Measurements from ENCODE around the gene KRT13.

The KRT13 gene

DNA sequence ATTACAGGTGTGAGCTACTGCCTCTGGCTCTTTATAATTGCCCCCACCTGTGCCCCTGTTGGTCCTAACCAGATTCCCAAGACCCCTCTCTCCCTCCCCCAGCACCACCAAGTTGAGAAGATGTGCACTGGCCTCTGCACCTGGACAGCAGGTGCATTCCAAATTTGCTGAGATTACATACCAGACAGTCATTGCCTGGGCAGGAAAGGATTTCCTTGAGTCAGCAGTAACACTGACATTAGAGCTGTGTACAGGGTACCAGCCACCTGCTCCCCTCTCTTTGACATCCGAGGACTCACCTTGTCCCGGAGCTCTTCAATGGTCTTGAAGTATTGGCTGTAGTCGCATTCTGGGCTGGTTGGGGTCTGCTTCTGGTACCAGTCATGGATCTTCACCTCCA is 12.6 kb upstream of the KRT13 start:
- H3K27ac Mint-ChIP-seq: no peak overlapping the region
- no peaks in the 10 kb centered on the region for H3K36me3 Mint-ChIP-seq (ENCODE audit: low read depth)
- H3K4me1 Mint-ChIP-seq (ENCODE audit: low read depth): no peaks in the 10 kb centered on the region
- H3K4me3 Mint-ChIP-seq: no peak overlapping the region
- no peaks in the 10 kb centered on the region for H3K27me3 Mint-ChIP-seq
- H3K9me3 Mint-ChIP-seq: no peaks in the 10 kb centered on the region

DNA sequence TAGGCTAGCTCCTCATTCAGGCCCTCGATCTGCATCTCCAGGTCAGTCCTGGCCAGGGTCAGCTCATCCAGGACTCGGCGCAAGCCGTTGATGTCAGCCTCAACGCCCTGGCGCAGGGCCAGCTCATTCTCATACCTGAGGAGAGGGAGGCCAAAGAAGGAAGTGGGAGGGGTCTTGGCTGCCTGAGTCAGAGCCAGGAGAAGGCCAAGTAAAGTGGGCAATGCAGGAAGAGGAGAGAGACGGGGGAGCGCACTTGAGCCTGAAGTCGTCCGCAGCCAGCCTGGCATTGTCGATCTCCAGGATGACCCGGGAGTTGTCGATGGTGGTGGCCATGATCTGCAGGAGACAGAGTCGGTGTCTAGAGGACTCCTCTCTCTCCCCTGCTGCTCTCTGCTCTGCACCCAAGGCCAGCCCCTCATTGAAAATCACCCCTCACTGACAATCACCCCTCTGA is 11.4 kb upstream of the KRT13 start:
- no peak overlapping the region for H3K4me3 Mint-ChIP-seq
- H3K27ac Mint-ChIP-seq: no peak overlapping the region
- H3K9me3 Mint-ChIP-seq: no peaks in the 10 kb centered on the region
- H3K27me3 Mint-ChIP-seq: no peaks in the 10 kb centered on the region
- no peaks in the 10 kb centered on the region for H3K36me3 Mint-ChIP-seq (ENCODE audit: low read depth)
- H3K4me1 Mint-ChIP-seq (ENCODE audit: low read depth): no peaks in the 10 kb centered on the region

DNA sequence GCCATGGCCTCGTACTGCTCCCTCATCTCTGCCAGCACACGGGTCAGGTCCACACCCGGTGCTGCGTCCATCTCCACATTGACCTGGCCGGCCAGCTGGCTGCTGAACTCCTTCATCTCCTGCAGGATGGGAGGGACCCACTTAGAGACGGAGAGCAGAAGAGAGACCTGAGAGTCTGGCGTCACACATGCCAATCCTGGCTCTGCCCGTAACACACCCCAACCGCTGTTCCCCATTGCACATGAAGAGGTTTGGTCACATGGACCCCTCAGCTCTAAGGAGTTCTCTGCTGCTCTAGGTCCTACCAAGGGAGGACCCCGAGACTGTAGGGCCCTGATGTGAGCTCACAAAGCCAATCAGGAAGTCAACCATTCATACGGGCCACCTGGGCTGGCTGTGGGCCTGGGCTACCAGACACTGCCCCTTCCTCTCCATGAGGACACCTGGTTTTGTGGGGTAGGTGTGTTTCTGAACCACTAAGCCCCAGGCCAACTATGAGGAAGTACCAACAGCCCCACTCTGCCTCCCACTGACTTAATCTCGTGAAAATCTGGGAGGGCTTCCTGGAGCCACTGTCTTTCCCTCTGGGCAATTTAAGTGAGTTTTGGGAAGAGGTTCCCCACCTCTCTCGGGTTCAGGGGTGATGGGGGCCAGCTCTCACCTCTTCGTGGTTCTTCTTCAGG is 10.9 kb upstream of the KRT13 start:
- Mint-ChIP-seq H3K36me3 (ENCODE audit: low read depth) (no peaks in the 10 kb centered on the region), H3K4me1 (ENCODE audit: low read depth) (no peaks in the 10 kb centered on the region), H3K27me3 (no peaks in the 10 kb centered on the region), H3K9me3 (no peaks in the 10 kb centered on the region), H3K4me3 (no peak overlapping the region), H3K27ac (no peak overlapping the region)

DNA sequence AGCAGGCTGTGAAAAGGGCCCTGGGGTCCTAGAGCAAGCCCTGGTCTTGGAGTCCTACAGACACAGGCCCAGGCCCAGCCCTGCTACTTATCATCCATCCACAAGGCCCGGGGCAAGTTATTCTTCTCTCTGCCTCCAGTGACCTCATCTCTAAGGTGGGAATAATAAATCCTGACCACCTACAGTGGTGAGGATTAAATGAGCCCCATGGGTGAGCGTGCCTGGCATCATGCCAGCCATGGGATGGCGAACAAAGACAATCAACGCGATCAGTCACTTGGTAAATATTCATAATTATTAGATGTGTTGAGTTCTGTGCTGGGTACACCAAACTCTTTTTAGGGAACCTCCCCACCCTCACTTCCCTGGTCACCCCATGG is 7.7 kb upstream of the KRT13 start:
- no peaks in the 10 kb centered on the region for H3K9me3 Mint-ChIP-seq

DNA sequence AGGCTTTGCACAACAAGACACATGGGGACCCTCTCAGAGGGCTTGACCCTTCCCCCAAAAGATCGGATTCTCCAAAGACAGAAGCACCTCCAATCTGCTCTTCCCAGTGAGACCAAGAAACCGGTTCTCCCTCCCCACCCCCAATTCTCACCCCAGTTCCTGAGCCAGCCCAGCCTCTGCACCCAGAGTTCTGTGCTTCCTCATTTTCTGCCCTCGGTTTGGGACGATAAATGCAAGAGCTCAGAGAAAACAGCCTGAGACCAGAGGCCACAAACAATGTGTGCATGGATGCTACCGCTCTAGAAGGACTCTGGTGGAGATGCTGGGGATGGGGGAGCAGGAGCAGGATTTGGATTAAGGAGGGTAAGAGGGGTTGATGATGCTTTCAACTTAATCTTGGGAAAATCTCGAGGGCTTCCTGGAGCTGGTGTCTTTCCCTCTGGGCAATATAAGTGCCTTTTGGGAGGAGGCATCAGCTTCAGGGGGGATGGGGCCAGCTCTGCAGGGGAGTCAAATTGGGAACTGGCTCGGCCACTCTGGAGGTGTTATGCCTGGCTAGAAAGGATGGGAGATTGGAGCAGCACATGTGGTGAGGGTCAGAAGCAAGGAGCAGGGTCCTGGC is 7.2 kb upstream of the KRT13 start:
- no peaks in the 10 kb centered on the region for H3K9me3 Mint-ChIP-seq
- H3K27me3 Mint-ChIP-seq: no peaks in the 10 kb centered on the region
- H3K27ac Mint-ChIP-seq: no peak overlapping the region
- no peak overlapping the region for H3K4me3 Mint-ChIP-seq
- no peaks in the 10 kb centered on the region for H3K4me1 Mint-ChIP-seq (ENCODE audit: low read depth)
- no peaks in the 10 kb centered on the region for H3K36me3 Mint-ChIP-seq (ENCODE audit: low read depth)

More for the DNA sequence above, 7.7 kb upstream of the KRT13 start:
- Mint-ChIP-seq H3K36me3 (ENCODE audit: low read depth) (no peaks in the 10 kb centered on the region), H3K4me3 (no peak overlapping the region), H3K4me1 (ENCODE audit: low read depth) (no peaks in the 10 kb centered on the region), H3K27me3 (no peaks in the 10 kb centered on the region), H3K27ac (no peak overlapping the region)

DNA sequence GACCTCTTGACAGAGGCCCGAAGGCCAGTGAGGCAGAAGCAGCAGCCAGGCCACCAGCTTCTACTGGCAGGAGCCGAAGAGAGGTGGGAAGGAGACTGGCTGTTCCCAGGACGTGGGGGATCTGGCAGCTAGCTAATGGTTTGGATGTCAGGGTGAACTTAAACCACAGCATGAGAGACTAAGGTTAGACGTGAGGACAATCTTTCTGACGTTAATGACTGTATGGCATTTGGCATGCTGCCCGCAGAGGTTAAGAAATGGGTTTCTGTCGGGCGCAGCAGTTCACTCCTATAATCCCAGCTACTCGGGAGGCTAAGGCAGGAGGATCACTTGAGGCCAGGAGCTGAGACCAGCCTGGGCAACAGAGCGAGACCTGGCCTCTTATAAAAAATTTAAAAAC is 6.3 kb upstream of the KRT13 start:
- H3K27ac Mint-ChIP-seq: no peak overlapping the region
- H3K4me3 Mint-ChIP-seq: no peak overlapping the region
- no peaks in the 10 kb centered on the region for H3K27me3 Mint-ChIP-seq
- no peaks in the 10 kb centered on the region for H3K9me3 Mint-ChIP-seq
- H3K36me3 Mint-ChIP-seq (ENCODE audit: low read depth): no peaks in the 10 kb centered on the region
- H3K4me1 Mint-ChIP-seq (ENCODE audit: low read depth): no peaks in the 10 kb centered on the region

DNA sequence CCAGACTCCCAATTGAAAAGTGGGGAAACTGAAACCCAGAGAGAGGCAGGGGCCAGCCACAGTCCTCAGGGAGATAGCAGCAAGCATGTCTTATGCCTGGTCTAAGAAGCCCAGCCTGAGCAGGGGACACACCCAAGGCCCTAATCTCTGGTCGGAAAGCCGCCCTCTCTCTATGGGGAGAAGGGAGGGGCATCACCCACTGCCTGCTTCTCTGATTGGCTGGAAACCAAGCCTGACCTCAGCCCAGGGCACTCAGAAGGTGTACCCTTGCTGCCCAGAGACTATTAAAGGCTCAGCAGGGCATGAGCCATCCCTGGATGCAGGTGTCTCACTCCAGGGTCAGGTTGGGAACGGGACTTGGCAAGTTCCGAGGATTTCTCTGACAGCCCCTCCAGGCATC is 5.7 kb upstream of the KRT13 start:
- Mint-ChIP-seq H3K27ac (no peak overlapping the region), H3K4me3 (no peak overlapping the region), H3K27me3 (no peaks in the 10 kb centered on the region), H3K36me3 (ENCODE audit: low read depth) (no peaks in the 10 kb centered on the region), H3K9me3 (no peaks in the 10 kb centered on the region), H3K4me1 (ENCODE audit: low read depth) (no peaks in the 10 kb centered on the region)

DNA sequence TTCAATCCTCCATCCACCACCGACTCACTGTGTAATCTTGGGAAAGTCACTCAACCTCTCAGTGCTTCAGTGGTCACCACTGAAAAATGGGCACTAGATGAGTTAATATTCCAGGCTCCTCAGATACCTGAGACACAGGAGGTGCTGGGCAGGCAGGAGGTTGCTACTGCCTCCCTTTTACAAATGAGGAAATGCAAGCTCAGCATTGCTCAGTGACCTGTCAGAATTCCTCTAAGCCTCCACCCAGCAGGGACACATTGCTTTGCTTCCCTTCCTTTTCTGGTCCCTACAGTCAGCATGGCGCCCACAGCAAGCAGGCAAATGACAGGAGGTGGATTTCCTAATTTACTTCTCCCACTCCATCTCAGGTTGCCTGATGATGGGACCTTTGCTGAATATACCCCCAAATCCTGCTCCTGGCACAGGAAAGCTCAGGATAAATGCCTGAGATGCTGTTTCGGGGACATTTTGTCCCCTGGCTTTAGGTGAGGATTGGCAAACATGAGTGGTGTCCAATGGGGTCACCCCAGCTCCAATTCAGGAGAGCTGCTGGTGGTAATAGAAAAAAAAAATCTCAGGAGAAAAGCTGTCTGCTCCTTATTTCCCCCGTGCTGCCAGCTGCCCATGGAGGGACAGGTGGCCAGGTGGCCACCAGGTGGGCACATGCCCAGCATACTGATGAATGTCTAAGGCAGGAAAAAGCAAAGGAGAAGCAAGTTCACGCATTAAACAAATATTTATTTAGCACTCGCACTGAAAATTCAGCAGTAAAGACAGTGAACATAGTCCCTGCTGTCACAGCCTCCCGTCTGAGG is 5.0 kb upstream of the KRT13 start:
- Mint-ChIP-seq H3K9me3 (no peaks in the 10 kb centered on the region), H3K4me1 (ENCODE audit: low read depth) (no peaks in the 10 kb centered on the region), H3K4me3 (no peak overlapping the region), H3K36me3 (ENCODE audit: low read depth) (no peaks in the 10 kb centered on the region), H3K27ac (no peak overlapping the region), H3K27me3 (no peaks in the 10 kb centered on the region)

DNA sequence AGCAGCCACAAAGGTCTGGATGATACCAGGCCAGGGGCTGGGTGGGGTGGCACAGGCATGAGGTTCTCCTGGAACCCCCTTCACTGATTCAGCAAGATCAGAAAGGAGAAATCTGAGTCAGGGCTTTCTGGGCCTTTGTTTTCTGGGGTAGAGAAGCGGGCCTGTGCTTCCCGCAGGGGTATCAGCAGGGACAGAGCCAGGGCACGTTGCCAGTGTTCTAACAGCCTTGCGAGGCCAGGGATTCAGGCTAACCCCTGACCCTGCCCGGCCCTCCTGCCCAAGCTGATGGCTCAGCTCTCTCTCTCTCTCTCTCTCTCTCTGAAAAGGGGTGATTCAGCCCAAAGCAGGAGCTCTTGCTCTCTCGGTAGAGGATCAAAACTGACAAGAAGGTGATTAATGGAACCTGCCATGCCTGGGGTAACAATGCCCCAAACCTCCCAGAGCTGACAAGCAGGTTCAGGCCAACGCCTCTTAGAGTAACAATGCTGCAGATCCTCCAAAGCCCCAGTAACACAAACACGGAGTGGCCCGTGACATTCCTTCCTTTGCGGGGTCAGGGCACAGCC is 2.0 kb upstream of the KRT13 start:
- H3K36me3 Mint-ChIP-seq (ENCODE audit: low read depth): no peaks in the 10 kb centered on the region
- no peaks in the 10 kb centered on the region for H3K9me3 Mint-ChIP-seq
- H3K4me3 Mint-ChIP-seq: no peak overlapping the region
- no peak overlapping the region for H3K27ac Mint-ChIP-seq
- no peaks in the 10 kb centered on the region for H3K27me3 Mint-ChIP-seq
- H3K4me1 Mint-ChIP-seq (ENCODE audit: low read depth): no peaks in the 10 kb centered on the region

DNA sequence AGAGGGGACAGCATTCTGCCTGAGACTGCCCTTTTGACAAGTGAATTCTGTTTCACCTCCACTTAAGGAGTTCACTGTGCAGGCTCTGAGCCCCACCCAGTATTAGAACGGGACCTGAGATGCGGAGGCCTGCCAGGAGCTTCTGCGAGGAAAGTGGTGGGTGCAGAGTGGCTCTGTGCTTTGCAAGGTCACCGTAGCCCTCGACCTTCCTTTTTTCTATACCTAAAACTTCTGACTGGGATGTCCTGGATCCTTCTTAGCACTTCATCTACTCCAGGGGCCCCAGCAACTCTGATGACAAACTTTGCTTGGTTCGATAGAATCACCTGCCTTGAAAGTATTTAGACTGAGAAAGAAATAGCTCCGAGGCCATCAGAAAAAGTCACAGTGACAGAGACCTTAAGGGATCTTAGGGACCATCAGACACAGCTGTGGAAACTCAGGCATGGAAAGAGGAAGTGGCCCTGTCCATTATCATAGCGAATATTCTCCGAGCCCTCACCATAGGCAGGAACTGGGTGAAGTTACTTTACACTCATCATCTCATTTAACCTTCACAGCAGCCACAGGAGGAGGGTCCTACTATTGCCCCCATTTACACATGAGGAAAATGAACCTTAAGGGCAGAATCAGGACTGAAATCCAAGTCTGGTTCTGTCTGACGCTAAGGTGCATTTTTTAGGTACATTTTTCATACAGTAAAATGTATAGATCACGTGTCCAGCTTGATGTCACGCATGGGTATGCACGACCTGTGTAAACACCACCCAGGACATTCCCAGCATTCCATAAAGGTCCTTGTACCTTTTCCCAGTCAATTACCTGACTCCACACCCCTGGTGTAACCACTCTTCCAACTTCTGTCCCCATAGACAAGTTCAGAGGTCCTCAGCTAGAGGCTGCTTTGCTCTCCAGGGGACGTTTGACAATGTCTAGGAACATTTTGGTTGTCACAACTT is 676 bp upstream of the KRT13 start:
- Mint-ChIP-seq H3K36me3 (ENCODE audit: low read depth) (no peaks in the 10 kb centered on the region), H3K9me3 (no peaks in the 10 kb centered on the region), H3K4me1 (ENCODE audit: low read depth) (no peaks in the 10 kb centered on the region), H3K27me3 (no peaks in the 10 kb centered on the region), H3K27ac (no peak overlapping the region), H3K4me3 (no peak overlapping the region)

DNA sequence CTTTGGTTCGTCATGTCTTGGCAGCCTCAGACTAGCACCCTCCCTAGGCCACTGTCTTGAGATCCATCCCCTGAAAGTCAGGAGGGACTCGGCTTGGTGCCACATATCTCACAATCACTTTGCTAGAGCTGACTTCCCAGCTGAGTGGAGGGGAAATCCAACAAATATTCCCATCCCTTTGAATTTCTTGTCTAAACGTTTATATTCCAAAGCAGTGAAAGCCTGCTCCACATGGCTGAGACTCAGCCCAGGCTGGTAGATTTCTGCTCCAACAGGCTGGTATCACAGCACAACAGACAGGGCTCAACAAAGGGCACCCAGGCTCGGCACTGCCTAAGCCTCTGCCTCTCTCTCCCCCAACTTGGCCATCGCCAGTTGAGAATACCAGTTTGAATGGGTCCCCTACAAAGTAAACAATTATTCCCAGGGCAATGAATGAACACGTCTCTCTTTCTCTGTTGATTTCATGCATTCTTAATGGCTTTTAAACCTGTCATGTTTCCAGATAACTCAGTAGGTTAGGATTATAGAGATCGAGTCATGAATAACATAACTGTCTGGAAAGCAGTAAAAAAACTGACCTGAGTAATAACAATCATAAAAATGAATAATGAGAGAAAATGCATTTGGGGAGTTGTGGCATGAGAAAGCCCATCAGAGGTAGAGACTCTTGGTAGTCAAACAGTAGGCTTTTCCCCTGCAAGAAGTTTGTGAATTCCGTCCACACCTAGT is 1.0 kb downstream of the KRT13 start:
- H3K4me3 Mint-ChIP-seq: no peak overlapping the region
- no peaks in the 10 kb centered on the region for H3K27me3 Mint-ChIP-seq
- H3K36me3 Mint-ChIP-seq (ENCODE audit: low read depth): no peaks in the 10 kb centered on the region
- H3K27ac Mint-ChIP-seq: no peak overlapping the region
- H3K9me3 Mint-ChIP-seq: no peaks in the 10 kb centered on the region
- H3K4me1 Mint-ChIP-seq (ENCODE audit: low read depth): no peaks in the 10 kb centered on the region

DNA sequence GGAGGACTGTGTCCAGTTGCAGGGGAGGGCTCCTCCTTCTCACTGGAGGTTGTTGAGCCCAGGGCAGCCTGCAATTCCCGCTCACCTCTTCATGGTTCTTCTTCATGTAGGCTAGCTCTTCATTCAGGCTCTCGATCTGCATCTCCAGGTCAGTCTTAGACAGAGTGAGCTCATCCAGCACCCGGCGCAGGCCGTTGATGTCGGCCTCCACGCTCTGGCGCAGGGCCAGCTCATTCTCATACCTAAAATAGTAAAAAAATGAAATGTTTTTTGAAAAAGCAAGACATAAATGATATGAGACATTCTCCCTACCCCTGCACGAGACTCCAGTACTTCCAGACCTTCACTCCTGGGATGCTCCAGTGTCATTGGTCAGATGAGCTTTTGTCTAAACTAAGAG is 2.2 kb downstream of the KRT13 start:
- Mint-ChIP-seq H3K9me3 (no peaks in the 10 kb centered on the region), H3K4me1 (ENCODE audit: low read depth) (no peaks in the 10 kb centered on the region)

DNA sequence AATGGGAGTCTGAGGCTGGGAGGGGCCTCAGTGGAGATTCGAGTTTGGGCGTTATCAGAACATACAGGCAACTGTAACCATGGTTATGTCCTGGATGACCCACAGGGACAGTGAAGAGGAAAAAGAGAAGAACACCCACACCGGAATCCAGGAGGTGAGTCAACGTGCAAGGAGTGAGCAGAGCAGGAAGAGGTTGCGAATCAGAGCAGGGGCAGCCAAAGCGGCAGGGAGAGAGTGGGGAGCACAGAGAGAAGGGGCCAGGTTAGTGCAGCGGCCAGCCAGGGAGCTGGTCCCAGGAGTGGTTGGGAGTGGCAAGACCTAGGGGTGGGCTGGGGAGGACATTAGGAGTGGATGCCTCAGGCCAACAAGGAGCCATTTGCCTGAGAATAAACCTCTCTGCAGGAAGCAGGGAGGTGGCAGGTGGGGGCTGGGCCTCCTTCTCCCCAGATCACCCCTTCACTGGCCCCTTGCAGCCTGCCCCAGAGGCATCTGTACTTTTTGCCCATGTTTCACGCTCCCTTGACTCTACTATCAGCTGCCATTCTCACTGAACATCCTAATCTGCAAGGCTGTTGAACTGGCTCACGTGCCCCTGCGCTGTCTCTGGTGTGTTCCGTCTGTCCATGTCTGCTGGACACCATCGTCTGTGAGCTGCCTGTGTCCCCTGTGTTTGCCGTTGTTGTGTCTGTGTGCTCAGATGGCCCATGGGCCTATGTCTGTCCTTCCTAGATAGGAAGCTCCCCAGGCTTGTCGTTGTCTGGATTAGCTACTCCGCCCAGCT is 5.1 kb downstream of the KRT13 start:
- no peaks in the 10 kb centered on the region for H3K27me3 Mint-ChIP-seq
- H3K27ac Mint-ChIP-seq: no peak overlapping the region
- no peak overlapping the region for H3K4me3 Mint-ChIP-seq
- H3K9me3 Mint-ChIP-seq: no peaks in the 10 kb centered on the region
- H3K36me3 Mint-ChIP-seq (ENCODE audit: low read depth): no peaks in the 10 kb centered on the region
- peaks cover 4% of the 10 kb centered on the region for H3K4me1 Mint-ChIP-seq (ENCODE audit: low read depth)

More for the DNA sequence above, 2.2 kb downstream of the KRT13 start:
- Mint-ChIP-seq H3K27me3 (no peaks in the 10 kb centered on the region), H3K36me3 (ENCODE audit: low read depth) (no peaks in the 10 kb centered on the region), H3K27ac (no peak overlapping the region), H3K4me3 (no peak overlapping the region)
